Measurements from ENCODE around the gene GTF2H1.

The GTF2H1 gene

DNA sequence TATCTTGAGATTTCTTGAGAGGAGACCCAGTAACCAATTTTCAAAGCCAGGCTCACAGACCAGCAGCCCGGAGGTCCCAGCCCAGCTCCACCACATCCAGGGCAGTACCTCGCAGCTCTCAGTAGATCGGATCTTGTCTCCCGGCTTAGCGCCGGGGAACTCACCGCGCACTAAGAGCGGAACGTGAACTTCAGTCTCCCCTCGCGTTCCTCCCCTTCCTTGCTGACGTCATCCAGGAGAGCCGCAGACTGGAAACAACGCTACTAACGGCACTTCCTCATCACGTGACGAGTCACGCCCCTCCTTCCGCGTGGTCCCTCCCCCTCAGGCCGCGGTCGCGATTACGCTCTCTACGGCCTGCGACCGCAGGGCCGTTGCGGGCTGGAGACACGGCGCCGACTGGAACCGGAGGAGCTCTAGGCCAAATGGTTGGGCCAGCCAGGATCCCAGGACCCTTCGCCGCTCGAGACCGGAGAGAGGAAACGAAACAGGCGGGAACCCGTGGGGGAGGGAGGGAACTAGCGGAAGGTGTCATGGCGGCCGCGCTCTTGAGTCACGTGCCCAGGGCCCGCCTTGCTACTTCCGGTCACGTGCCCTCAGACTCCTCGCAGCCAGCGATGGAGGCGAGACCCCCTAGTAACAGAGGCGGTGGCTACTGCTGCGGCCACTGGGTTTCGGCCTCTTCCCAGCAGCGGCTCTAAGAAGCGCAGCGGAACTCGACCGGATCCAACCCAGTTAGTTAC, at the start of gene GTF2H1, which contains the start of gene HPS5:
Gene GTF2H1 (plus strand): TSS at position 599 of the 743 bp plus-strand sequence. CDS start 10,508 bp downstream, outside the sequence.
Gene HPS5 (minus strand): TSS at position 172 of the 743 bp plus-strand sequence. CDS start 4,282 bp downstream, outside the sequence.
- ATAC-seq: peak; percentile 95
- peak; percentile 95 for DNase-seq

- ATAC-seq (no peak), DNase-seq (no peak)
These were observed 44.6 kb upstream of the GTF2H1 start for GRCh38 chr11:18277565-18278271.

GRCh38 chr11:18280438-18281045, 41.8 kb upstream of the GTF2H1 start:
- DNase-seq (no peak), ATAC-seq (peak; percentile 32)

- ATAC-seq (no peak), DNase-seq (no peak)
These were observed 39.7 kb upstream of the GTF2H1 start for GRCh38 chr11:18282626-18283025.

- DNase-seq (no peak), ATAC-seq (no peak)
These were observed 36.5 kb upstream of the GTF2H1 start for GRCh38 chr11:18285841-18286240.

DNA sequence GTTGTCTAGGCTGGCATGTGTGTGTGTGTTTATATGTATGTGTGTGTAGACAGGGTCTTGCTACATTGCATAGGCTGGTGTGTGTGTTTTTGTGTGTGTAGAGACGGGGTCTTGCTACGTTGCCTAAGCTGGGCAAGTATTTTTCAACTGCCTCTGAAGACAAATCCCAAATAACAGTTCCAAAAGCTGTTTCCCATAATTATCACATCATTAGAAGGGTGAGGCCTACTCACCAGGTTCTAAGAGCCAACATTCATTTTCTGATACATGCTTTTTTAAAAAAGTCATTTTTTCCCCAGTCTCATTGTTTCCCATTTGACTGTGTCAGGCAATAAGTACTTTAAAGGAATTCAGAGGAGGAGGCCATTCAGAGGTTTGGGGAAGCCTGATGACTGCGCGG, 33.5 kb upstream of the GTF2H1 start:
- no peak for DNase-seq
- no peak for ATAC-seq

- DNase-seq: no peak
- peak; percentile 23 for ATAC-seq
These were observed 27.5 kb upstream of the GTF2H1 start for GRCh38 chr11:18294862-18295261.

GRCh38 chr11:18295316-18295715, 27.1 kb upstream of the GTF2H1 start:
- no peak for DNase-seq
- no peak for ATAC-seq

GRCh38 chr11:18299721-18300120, 22.6 kb upstream of the GTF2H1 start:
- ATAC-seq (no peak), DNase-seq (no peak)

DNA sequence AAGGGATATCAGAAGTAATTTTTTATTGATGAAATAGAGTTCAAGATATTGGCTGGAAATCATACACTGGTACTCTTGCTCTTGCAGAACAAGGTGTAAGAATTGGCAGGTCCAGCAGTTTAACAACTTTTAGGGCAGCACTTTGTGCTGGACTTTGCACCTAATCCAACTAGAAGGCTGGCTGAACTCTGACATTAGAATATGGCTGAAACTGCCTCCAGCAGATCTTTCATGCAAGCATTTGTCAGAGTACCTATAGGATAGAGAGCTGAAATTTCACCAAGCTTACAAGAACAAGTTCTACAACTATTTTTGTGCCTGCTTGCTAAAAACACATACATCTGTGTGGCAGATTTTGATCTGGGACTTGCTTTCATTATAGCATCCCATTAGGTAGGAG, 17.6 kb upstream of the GTF2H1 start:
- no peak for ATAC-seq
- DNase-seq: no peak

GRCh38 chr11:18307461-18308139, 14.8 kb upstream of the GTF2H1 start:
- no peak for DNase-seq
- no peak for ATAC-seq

- ATAC-seq (no peak), DNase-seq (no peak)
These were observed 14.1 kb upstream of the GTF2H1 start for GRCh38 chr11:18308242-18308641.

DNA sequence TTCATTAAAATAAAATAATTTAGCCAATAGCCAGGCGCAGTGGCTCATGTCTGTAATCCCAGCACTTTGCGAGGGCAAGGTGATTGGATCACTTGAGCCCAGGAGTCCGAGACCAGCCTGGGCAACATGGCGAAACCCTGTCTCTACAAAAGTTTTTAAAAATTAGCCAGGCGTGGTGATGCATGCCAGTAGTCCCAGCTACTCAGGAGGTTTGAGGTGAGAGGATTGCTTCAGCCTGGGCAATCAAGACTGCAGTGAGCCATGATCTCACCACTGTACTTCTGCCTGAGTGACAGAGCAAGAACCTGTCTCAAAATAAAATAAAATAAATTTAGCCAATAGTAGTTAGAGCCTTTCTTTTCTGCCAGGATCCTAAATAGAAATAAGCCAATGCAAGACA, 12.7 kb upstream of the GTF2H1 start:
- DNase-seq (no peak), ATAC-seq (no peak)

DNA sequence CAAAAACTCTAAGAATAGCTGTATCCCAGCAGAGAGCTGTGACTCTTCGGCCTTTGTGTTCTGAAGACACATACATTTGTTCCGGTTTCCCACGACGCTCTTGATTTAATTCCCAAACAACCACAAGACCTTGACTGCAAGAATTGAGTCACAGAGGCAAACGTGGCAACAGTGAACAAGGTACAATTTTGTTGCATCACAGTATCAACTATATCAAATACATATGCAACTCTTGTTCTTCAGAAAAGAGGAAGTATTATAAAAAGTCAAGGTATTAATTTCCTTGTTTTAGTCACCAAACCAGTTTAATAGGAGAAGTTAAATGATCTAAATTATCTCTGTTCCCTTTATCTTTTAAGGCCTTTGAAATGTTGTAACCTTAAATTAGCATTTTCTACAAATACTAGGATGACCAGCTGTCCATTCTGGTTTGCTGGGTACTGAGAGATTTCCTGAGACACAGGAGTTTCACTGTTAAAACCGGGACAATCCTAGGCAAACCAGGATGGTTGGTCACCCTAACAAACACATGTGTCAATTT, 11.5 kb upstream of the GTF2H1 start:
- DNase-seq (no peak), ATAC-seq (no peak)

GRCh38 chr11:18312012-18312411, 10.4 kb upstream of the GTF2H1 start:
- DNase-seq (no peak), ATAC-seq (no peak)

GRCh38 chr11:18312663-18313420, 9.5 kb upstream of the GTF2H1 start:
- DNase-seq (no peak), ATAC-seq (no peak)

GRCh38 chr11:18313965-18314763, 8.2 kb upstream of the GTF2H1 start:
- DNase-seq (no peak), ATAC-seq (no peak)

- ATAC-seq (no peak), DNase-seq (no peak)
These were observed 7.4 kb upstream of the GTF2H1 start for GRCh38 chr11:18314784-18315523.

- DNase-seq (no peak), ATAC-seq (no peak)
These were observed 6.5 kb upstream of the GTF2H1 start for GRCh38 chr11:18315893-18316292.

GRCh38 chr11:18317551-18317950, 4.8 kb upstream of the GTF2H1 start:
- ATAC-seq (no peak), DNase-seq (no peak)

Data from stimulated activated naive CD8-positive, alpha-beta T cell treated with anti-CD3 and anti-CD28 coated beads, Interleukin-15, Interleukin-2, amounts not matched to agents 100 U/mL and 50 U/mL, for 24 hours (primary cell).